H1 (cell line): Measurements from ENCODE around the gene PARD6B. TPM values are rescaled to one million over a fixed set of nuclear protein-coding genes. Genes with fewer than 3 reads are reported as not detected.

Experiments
- CTCF ChIA-PET: fragments of 300-600 bp; sonication (Branson Sonifier 250); formaldehyde crosslinking; loops from one replicate; lab custom pipeline; 2021; ENCODE audit not compliant: partially characterized antibody; lab: Charles Lee
- POLR2A ChIA-PET: fragments of 300-600 bp; sonication (Branson Sonifier 250); formaldehyde crosslinking; loops from one replicate; lab custom pipeline; 2021; ENCODE audit warnings: inconsistent platforms; ENCODE audit not compliant: partially characterized antibody; lab: Charles Lee
- DNase-seq, 2 experiments: peaks; one replicate each; pipeline versions ENCODE4 v3.0.0 to v3.0.0-alpha.2; 2010 to 2022; ENCODE audit warnings: low spot score in 2 of 2, low read depth in 1 of 2, mixed read lengths in 1 of 2
- FAIRE-seq: peaks from 2 replicates; lab custom pipeline; 2011; peaks lifted over from hg19 to GRCh38; lab: Jason Lieb, UNC
- H2AFZ ChIP-seq: 2 replicates; pipeline ENCODE4 v1.8.1; 2012; ENCODE audit warnings: low read length, inconsistent platforms
- H2AK5ac ChIP-seq: 2 replicates; pipeline ENCODE4 v1.6.1; 2013; ENCODE audit warnings: low read depth, low read length
- H2BK120ac ChIP-seq: replicated peaks from 2 replicates; pipeline ENCODE3; 2013; ENCODE audit warnings: low read depth, low read length, inconsistent platforms
- H2BK12ac ChIP-seq: 2 replicates; pipeline ENCODE4 v1.6.1; 2013; ENCODE audit warnings: low read depth, low read length
- H2BK15ac ChIP-seq: 2 replicates; pipeline ENCODE4 v1.6.1; 2013; ENCODE audit warnings: low read length
- H2BK20ac ChIP-seq: 2 replicates; pipeline ENCODE4 v1.6.1; 2013; ENCODE audit warnings: low read length
- H2BK5ac ChIP-seq: 2 replicates; pipeline ENCODE4 v1.6.1; 2013; ENCODE audit warnings: low read depth, low read length
- H3K14ac ChIP-seq: 2 replicates; pipeline ENCODE4 v1.6.1; 2013; ENCODE audit warnings: inconsistent platforms; ENCODE audit not compliant: insufficient read length
- H3K18ac ChIP-seq: 2 replicates; pipeline ENCODE4 v1.6.1; 2013; ENCODE audit warnings: low read length; ENCODE audit errors: extremely low read depth
- H3K23ac ChIP-seq: 2 replicates; pipeline ENCODE4 v1.6.1; 2013; ENCODE audit warnings: inconsistent platforms; ENCODE audit not compliant: insufficient read length
- H3K23me2 ChIP-seq: 2 replicates; pipeline ENCODE4 v1.6.1; 2013; ENCODE audit warnings: low read depth, low read length
- H3K27ac ChIP-seq: 2 replicates; pipeline ENCODE4 v1.6.1; 2011; ENCODE audit warnings: low read depth, low read length, inconsistent platforms
- H3K27me3 ChIP-seq, 4 experiments: replicated peaks in 1 of 4; 1 replicate in 1 of 4; 2 replicates in 3 of 4; pipeline versions ENCODE4 v1.6.1 to v1.8.1; 2011 to 2013; ENCODE audit warnings: low read length in 3 of 4, mild to moderate bottlenecking in 3 of 4, inconsistent platforms in 2 of 4, mixed read lengths in 2 of 4, moderate library complexity in 1 of 4; ENCODE audit not compliant: control insufficient read depth in 3 of 4, insufficient read depth in 3 of 4; ENCODE audit errors: extremely low read depth in 1 of 4
- H3K36me3 ChIP-seq, 4 experiments: 2 replicates each; pipeline versions ENCODE4 v1.6.1 to v1.8.1; 2011 to 2013; ENCODE audit warnings: mild to moderate bottlenecking in 4 of 4, low read length in 3 of 4, moderate library complexity in 2 of 4, control low read depth in 1 of 4, inconsistent platforms in 1 of 4; ENCODE audit not compliant: insufficient read depth in 4 of 4, control insufficient read depth in 2 of 4
- H3K4ac ChIP-seq: replicated peaks from 2 replicates; pipeline ENCODE3; 2013; ENCODE audit warnings: low read length, low read depth, mixed read lengths, inconsistent platforms; ENCODE audit not compliant: insufficient read length
- H3K4me1 ChIP-seq, 4 experiments: replicated peaks in 1 of 4; 1 replicate in 1 of 4; 2 replicates in 3 of 4; pipeline versions ENCODE4 v1.6.1 to v1.8.1; 2011 to 2013; ENCODE audit warnings: low read length in 3 of 4, inconsistent platforms in 2 of 4, mixed read lengths in 1 of 4; ENCODE audit not compliant: insufficient read depth in 4 of 4, control insufficient read depth in 3 of 4
- H3K4me2 ChIP-seq, 2 experiments: 2 replicates each; pipeline versions ENCODE4 v1.6.1 to v1.8.1; 2011 to 2013; ENCODE audit warnings: low read depth in 2 of 2, low read length in 2 of 2, control low read depth in 1 of 2, inconsistent platforms in 1 of 2, mild to moderate bottlenecking in 1 of 2; ENCODE audit not compliant: insufficient read depth in 1 of 2
- H3K4me3 ChIP-seq, 4 experiments: fragments of 200-600, 300-600 bp in 1 of 4; sonication (generic), shearing (Covaris generic), sonication (Bioruptor Twin) in 1 of 4; 2 replicates each; pipeline versions ENCODE4 v1.5.1 to v1.8.1; 2011 to 2016; ENCODE audit warnings: low read length in 4 of 4, low read depth in 3 of 4, control low read depth in 2 of 4, inconsistent platforms in 2 of 4, mild to moderate bottlenecking in 2 of 4, mixed read lengths in 1 of 4, moderate library complexity in 1 of 4; ENCODE audit not compliant: insufficient read depth in 2 of 4; ENCODE audit errors: extremely low read depth in 1 of 4
- H3K56ac ChIP-seq: replicated peaks from 2 replicates; pipeline ENCODE3; 2013; ENCODE audit warnings: low read depth, mild to moderate bottlenecking, mixed read lengths, low read length, inconsistent platforms; ENCODE audit not compliant: insufficient read length
- H3K79me1 ChIP-seq: 2 replicates; pipeline ENCODE4 v1.6.1; 2013; ENCODE audit warnings: low read depth, low read length, control low read depth
- H3K79me2 ChIP-seq, 2 experiments: 2 replicates each; pipeline versions ENCODE4 v1.6.1 to v1.8.1; 2012 to 2013; ENCODE audit warnings: low read length in 2 of 2, mild to moderate bottlenecking in 2 of 2, inconsistent platforms in 1 of 2; ENCODE audit not compliant: insufficient read depth in 2 of 2, control insufficient read depth in 1 of 2
- H3K9ac ChIP-seq, 4 experiments: replicated peaks in 1 of 4; 1 replicate in 1 of 4; 2 replicates in 3 of 4; pipeline versions ENCODE4 v1.6.1 to v1.8.1; 2011 to 2013; ENCODE audit warnings: low read depth in 3 of 4, low read length in 3 of 4, control low read depth in 2 of 4, mild to moderate bottlenecking in 2 of 4, moderate library complexity in 2 of 4, inconsistent platforms in 1 of 4; ENCODE audit errors: extremely low read depth in 1 of 4
- H3K9me3 ChIP-seq, 2 experiments: 2 replicates each; pipeline versions ENCODE4 v1.6.1 to v1.8.1; 2012 to 2013; ENCODE audit warnings: mild to moderate bottlenecking in 2 of 2, moderate library complexity in 2 of 2, control low read depth in 1 of 2, inconsistent platforms in 1 of 2, low read depth in 1 of 2, low read length in 1 of 2, mixed read lengths in 1 of 2; ENCODE audit not compliant: insufficient read depth in 2 of 2
- H4K20me1 ChIP-seq, 2 experiments: replicated peaks in 1 of 2; 2 replicates each; pipeline versions ENCODE3 to v1.8.1; 2011 to 2013; ENCODE audit warnings: inconsistent platforms in 2 of 2, low read length in 2 of 2, mild to moderate bottlenecking in 1 of 2; ENCODE audit not compliant: insufficient read depth in 2 of 2, control insufficient read depth in 1 of 2
- H4K5ac ChIP-seq: 2 replicates; pipeline ENCODE4 v1.6.1; 2013; ENCODE audit warnings: low read length, low read depth, mixed read lengths, inconsistent platforms; ENCODE audit not compliant: insufficient read length
- H4K8ac ChIP-seq: 2 replicates; pipeline ENCODE4 v1.8.0; 2013; ENCODE audit warnings: mild to moderate bottlenecking, moderate library complexity, low read length, inconsistent platforms; ENCODE audit not compliant: insufficient read depth; ENCODE audit errors: extremely low read depth
- H4K91ac ChIP-seq: replicated peaks from 2 replicates; pipeline ENCODE3; 2013; ENCODE audit warnings: low read length, mixed read lengths, inconsistent platforms; ENCODE audit not compliant: insufficient read length
- CBX5 ChIP-seq: fragments of 300-800, 300-1000 bp; sonication (generic); IDR thresholded peaks from 2 replicates; pipeline ENCODE4 v1.7.1; 2016; ENCODE audit warnings: antibody characterized with exemption, low read length, low read depth
- HDAC2 ChIP-seq, 2 experiments: fragments of 300-600 bp in 1 of 2; sonication (generic) in 1 of 2; IDR thresholded peaks; 2 replicates each; pipeline ENCODE4 v1.6.1; 2011 to 2012; ENCODE audit warnings: low read depth in 2 of 2, low read length in 2 of 2, mild to moderate bottlenecking in 2 of 2, moderate library complexity in 2 of 2, borderline replicate concordance in 1 of 2, inconsistent platforms in 1 of 2
- MAX ChIP-seq: IDR thresholded peaks from 2 replicates; pipeline ENCODE4 v1.6.1; 2012; ENCODE audit warnings: inconsistent platforms
- POU5F1 ChIP-seq: IDR thresholded peaks from 2 replicates; pipeline ENCODE4 v1.6.1; 2011; ENCODE audit warnings: low read depth, mild to moderate bottlenecking, low read length, moderate library complexity
- RBBP5 ChIP-seq: IDR thresholded peaks from 2 replicates; pipeline ENCODE4 v1.7.1; 2012; ENCODE audit warnings: low read depth, mild to moderate bottlenecking, inconsistent platforms, low read length, moderate library complexity, borderline replicate concordance
- SP4 ChIP-seq: IDR thresholded peaks from 2 replicates; pipeline ENCODE4 v1.6.1; 2012; ENCODE audit warnings: low read length, inconsistent platforms
- WGBS, 2 experiments: shearing (Covaris generic) in 1 of 2; methylation state at CpG; one replicate each; pipeline versions ENCODE4 v1.1.6 to v1.1.7; 2013 to 2015; ENCODE audit warnings: low lambda C conversion rate in 2 of 2, mixed read lengths in 2 of 2, inconsistent platforms in 1 of 2, low coverage in 1 of 2, missing lambda C conversion rate in 1 of 2; ENCODE audit not compliant: insufficient replicate concordance in 2 of 2, insufficient coverage in 1 of 2, insufficient read length in 1 of 2; ENCODE audit errors: extremely low coverage in 1 of 2, missing lambda C conversion rate in 1 of 2; 5-methylcytosine and 5-hydroxymethylcytosine counted together
- polyA plus RNA-seq, 7 experiments: library from polyadenylated mRNA; depleted of rRNA in 3 of 7; stranded (reverse) in 5 of 7; unstranded in 2 of 7; fragments of >200 nt in 5 of 7; fragments of 200-250 nt in 2 of 7; gene quantifications; 1 replicate in 5 of 7; 2 replicates in 1 of 7; 4 replicates in 1 of 7; pipeline versions ENCODE4 v1.2.1 to v1.2.3, GENCODE V29; 2011 to 2013; ENCODE audit warnings: missing spikeins in 2 of 7, mixed read lengths in 2 of 7
- total RNA-seq: library from RNA; stranded (reverse); fragmentation: NEBNext Ultra II Directional; extraction: Animal tissue kit (Norgen Biotek cat#: 25700); gene quantifications from 2 replicates; pipeline ENCODE4 v1.2.1, GENCODE V29; 2021

The PARD6B gene
- total and polyA plus RNA-seq, 2 of the 8 experiments (the other 6 are each of a cell fraction or from before 2014, with no cell fraction given): 5.2 to 34.1 TPM

GRCh38 chr20:50683570-50683969, 47.8 kb upstream of the PARD6B start:
- Histone ChIP-seq H3K56ac (no peak overlapping the region), H3K23me2 (no peaks in the 10 kb centered on the region), H4K8ac (no peak overlapping the region), H2AK5ac (no peak overlapping the region), H2BK120ac (no peak overlapping the region), H3K4me3 (no peak overlapping the region), H3K4me2 (no peak overlapping the region), H3K9ac (no peak overlapping the region), H2BK12ac (no peak overlapping the region), H3K27me3 (no peaks in the 10 kb centered on the region), H2BK20ac (no peak overlapping the region), H3K27ac (no peak overlapping the region), H3K4me1 (peaks cover 0 to 2% (median 0%) of the 10 kb centered on the region in 4 experiments; a peak in 2 of 7 replicates), H4K20me1 (no peaks in the 10 kb centered on the region), H2BK5ac (no peak overlapping the region), H3K18ac (no peak overlapping the region), H3K4ac (no peak overlapping the region), H4K91ac (no peak overlapping the region), H3K36me3 (no peaks in the 10 kb centered on the region)
- DNase-seq (no peak), FAIRE-seq (no peak)
- CTCF ChIA-PET: interaction anchor here (0.8 to 1.0 kb wide), 3 partner anchors 35 to 66 kb away, joined by 3 to 6 read pairs (median 3); no protein-coding TSS in a partner anchor
- POLR2A ChIA-PET: no interaction called here
- no peak for TF ChIP-seq HDAC2 (IDR thresholded peaks at IDR 0.05; ENCODE audit: borderline replicate concordance in 1 of 2, low read depth in 2 of 2, low read length in 2 of 2)
- TF ChIP-seq POU5F1: no peak
- no peak for TF ChIP-seq RBBP5
- TF ChIP-seq CBX5: no peak
- TF ChIP-seq MAX: no peak
- TF ChIP-seq SP4: no peak
- TF ChIP-seq, all 59 proteins: peak for 0
- 88% methylated on average over 6 of the region's 6 CpGs; no CpG with 5 or more reads in 1 of the 2 experiments for WGBS, 2 experiments
- no peaks in the 10 kb centered on the region for H3K9me3 ChIP-seq
- H3K79me1 ChIP-seq: no peaks in the 10 kb centered on the region
- H3K14ac ChIP-seq: no peak overlapping the region
- H3K79me2 ChIP-seq: no peaks in the 10 kb centered on the region
- H4K5ac ChIP-seq: no peak overlapping the region
- no peak overlapping the region for H2AFZ ChIP-seq
- no peak overlapping the region for H2BK15ac ChIP-seq
- H3K23ac ChIP-seq: no peak overlapping the region
